Measurements from ENCODE around the gene EFNA4. TPM values are rescaled to one million over a fixed set of nuclear protein-coding genes. Genes with fewer than 3 reads are reported as not detected.

EFNA4 gene
- total RNA-seq, 2 donors from 2014 or later = 15.9 to 17.9 TPM

GRCh38 chr1:155029513-155030242, 33.9 kb upstream of the EFNA4 start:
- WGBS, 2 experiments (ENCODE audit: insufficient coverage in 1 of 2, insufficient read length in 1 of 2) = 91 to 96% methylated on average over 6 to 16 of the region's 16 CpGs
- H3K27ac Mint-ChIP-seq = no peak overlapping the region
- TF ChIP-seq CTCF (conservative IDR thresholded peaks at IDR 0.05) = no peak

GRCh38 chr1:155030243-155030795, 33.2 kb upstream of the EFNA4 start:
- Mint-ChIP-seq H3K36me3 (ENCODE audit: low read depth) (no peaks in the 10 kb centered on the region), H3K27me3 (ENCODE audit: insufficient read depth) (peaks cover 9% of the 10 kb centered on the region), H3K4me3 (no peak overlapping the region), H3K27ac (no peak overlapping the region), H3K4me1 (no peaks in the 10 kb centered on the region), H3K9me3 (no peaks in the 10 kb centered on the region)
- no peak for TF ChIP-seq CTCF (conservative IDR thresholded peaks at IDR 0.05)
- no peak for DNase-seq
- Histone ChIP-seq H3K36me3 (ENCODE audit: control insufficient read depth, insufficient read depth, low read length) (no peaks in the 10 kb centered on the region), H3K27me3 (ENCODE audit: control insufficient read depth, insufficient read depth, low read length, poor library complexity, severe bottlenecking) (no peaks in the 10 kb centered on the region), H3K4me3 (ENCODE audit: low read length) (no peak overlapping the region), H3K4me1 (ENCODE audit: control insufficient read depth, insufficient read depth, low read length) (no peaks in the 10 kb centered on the region), H3K9ac (ENCODE audit: extremely low read depth, low read length, poor library complexity, severe bottlenecking) (no peak overlapping the region), H3K27ac (ENCODE audit: low read depth, low read length) (no peak overlapping the region), H3K9me3 (ENCODE audit: control insufficient read depth, low read length) (no peaks in the 10 kb centered on the region)
- WGBS, 2 experiments (ENCODE audit: insufficient coverage in 1 of 2, insufficient read length in 1 of 2) = 90 to 94% methylated on average over 11 to 15 of the region's 15 CpGs

More at GRCh38 chr1:155029513-155030242, 33.9 kb upstream of the EFNA4 start:
- H3K4me3 ChIP-seq (ENCODE audit: low read length) = no peak overlapping the region
- no peaks in the 10 kb centered on the region for H3K36me3 Mint-ChIP-seq (ENCODE audit: low read depth)
- H3K27ac ChIP-seq (ENCODE audit: low read depth, low read length) = no peak overlapping the region
- H3K36me3 ChIP-seq (ENCODE audit: control insufficient read depth, insufficient read depth, low read length) = no peaks in the 10 kb centered on the region
- no peak overlapping the region for H3K4me3 Mint-ChIP-seq
- H3K9ac ChIP-seq (ENCODE audit: extremely low read depth, low read length, poor library complexity, severe bottlenecking) = no peak overlapping the region
- H3K27me3 Mint-ChIP-seq (ENCODE audit: insufficient read depth) = peaks cover 9% of the 10 kb centered on the region
- H3K4me1 Mint-ChIP-seq = no peaks in the 10 kb centered on the region
- no peaks in the 10 kb centered on the region for H3K9me3 Mint-ChIP-seq
- no peaks in the 10 kb centered on the region for H3K4me1 ChIP-seq (ENCODE audit: control insufficient read depth, insufficient read depth, low read length)
- H3K27me3 ChIP-seq (ENCODE audit: control insufficient read depth, insufficient read depth, low read length, poor library complexity, severe bottlenecking) = no peaks in the 10 kb centered on the region
- no peaks in the 10 kb centered on the region for H3K9me3 ChIP-seq (ENCODE audit: control insufficient read depth, low read length)
- no peak for DNase-seq

- Histone ChIP-seq H3K4me3 (ENCODE audit: low read length) (no peak overlapping the region), H3K4me1 (ENCODE audit: control insufficient read depth, insufficient read depth, low read length) (no peaks in the 10 kb centered on the region), H3K27me3 (ENCODE audit: control insufficient read depth, insufficient read depth, low read length, poor library complexity, severe bottlenecking) (no peaks in the 10 kb centered on the region), H3K27ac (ENCODE audit: low read depth, low read length) (no peak overlapping the region), H3K9me3 (ENCODE audit: control insufficient read depth, low read length) (no peaks in the 10 kb centered on the region), H3K9ac (ENCODE audit: extremely low read depth, low read length, poor library complexity, severe bottlenecking) (no peak overlapping the region), H3K36me3 (ENCODE audit: control insufficient read depth, insufficient read depth, low read length) (no peaks in the 10 kb centered on the region)
- H3K27me3 Mint-ChIP-seq (ENCODE audit: insufficient read depth) = peaks cover 9% of the 10 kb centered on the region
- H3K36me3 Mint-ChIP-seq (ENCODE audit: low read depth) = no peaks in the 10 kb centered on the region
- H3K9me3 Mint-ChIP-seq = no peaks in the 10 kb centered on the region
- H3K27ac Mint-ChIP-seq = no peak overlapping the region
- no peaks in the 10 kb centered on the region for H3K4me1 Mint-ChIP-seq
- no peak for TF ChIP-seq CTCF (conservative IDR thresholded peaks at IDR 0.05)
- no peak for DNase-seq
- 93 to 94% methylated on average over 10 to 11 of the region's 11 CpGs for WGBS, 2 experiments (ENCODE audit: insufficient coverage in 1 of 2, insufficient read length in 1 of 2)
- H3K4me3 Mint-ChIP-seq = no peak overlapping the region
Measured at GRCh38 chr1:155030899-155031298, 32.6 kb upstream of the EFNA4 start.
